SK-N-MC (cell line): Measurements from ENCODE around the gene STX8.

Experiments used
- EZH2 ChIP-seq: fragments of 200-600 bp; sonication (generic); IDR thresholded peaks from one replicate; pipeline ENCODE4 v1.6.1; 2017; ENCODE audit warnings: antibody characterized with exemption
- POLR2AphosphoS5 ChIP-seq: IDR thresholded peaks from 2 replicates; pipeline ENCODE4 v1.6.1; 2012; ENCODE audit warnings: mild to moderate bottlenecking, low read depth, low read length, borderline replicate concordance

DNA sequence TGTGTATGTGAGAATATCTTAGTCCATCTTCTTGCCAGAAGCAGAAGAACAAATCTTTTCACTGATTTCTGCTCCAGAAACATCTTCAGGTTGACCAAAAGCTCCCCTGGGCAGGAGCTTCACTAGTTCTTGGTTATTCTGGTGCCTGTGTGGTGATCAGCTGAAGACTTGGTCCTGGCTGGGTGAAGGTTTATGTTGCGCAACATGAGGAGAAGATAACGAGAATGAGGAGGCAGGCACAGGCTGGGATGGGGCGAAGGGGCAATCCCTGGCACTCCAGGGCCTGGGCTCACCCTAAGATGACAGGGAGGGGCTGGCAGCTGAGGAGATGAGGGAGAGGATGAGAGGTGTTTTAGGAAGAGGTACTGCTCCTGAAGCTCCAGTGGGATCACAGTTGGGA lies 322.3 kb downstream of the STX8 start:
- TF ChIP-seq EZH2: no peak
- TF ChIP-seq POLR2AphosphoS5: no peak
